HCT116 (cell line): ENCODE data around the gene YDJC. TPM values are rescaled to one million over a fixed set of nuclear protein-coding genes. Genes with fewer than 3 reads are reported as not detected.

ENCODE experiments used
- CBX3 ChIP-seq: IDR thresholded peaks from 2 replicates; pipeline ENCODE4 v1.6.1; 2012; ENCODE audit warnings: low read depth
- ELF1 ChIP-seq: IDR thresholded peaks from 2 replicates; pipeline ENCODE4 v1.6.1; 2012; ENCODE audit warnings: low read depth, borderline replicate concordance
- EZH2phosphoT487 ChIP-seq: fragments of 200-600 bp; IDR thresholded peaks from 2 replicates; pipeline ENCODE4 v1.6.1; 2018; ENCODE audit warnings: antibody characterized with exemption, borderline replicate concordance
- JUND ChIP-seq: IDR thresholded peaks from 2 replicates; pipeline ENCODE4 v1.6.1; 2012
- POLR2A ChIP-seq: IDR thresholded peaks from 2 replicates; pipeline ENCODE4 v1.7.0; 2011; ENCODE audit warnings: borderline replicate concordance; ENCODE audit not compliant: insufficient read depth, insufficient read length; ENCODE audit errors: extremely low read depth
- RAD21 ChIP-seq: IDR thresholded peaks from 2 replicates; pipeline ENCODE4 v1.6.1; 2012; ENCODE audit warnings: low read depth, mild to moderate bottlenecking
- REST ChIP-seq: IDR thresholded peaks from 2 replicates; pipeline ENCODE4 v1.6.1; 2012; ENCODE audit warnings: low read depth
- ZFX ChIP-seq: fragments of 450-650 bp; IDR thresholded peaks from 2 replicates; pipeline ENCODE4 v1.6.1; 2017
- total RNA-seq: library from RNA; stranded (reverse); gene quantifications from one replicate; pipeline ENCODE4 v1.2.1, GENCODE V29; 2021; ENCODE audit not compliant: unreplicated experiment
- TF ChIP-seq, protein P1 (sequence below), 3 experiments: fragments of 200-600 bp in 1 of 3; sonication (generic) in 1 of 3; IDR thresholded peaks in 2 of 3; conservative IDR thresholded peaks in 1 of 3; 2 replicates each; pipeline ENCODE4 v1.5.1; 2012 to 2017; ENCODE audit warnings: low read depth in 2 of 3, low read length in 2 of 3, antibody characterized with exemption in 1 of 3, borderline replicate concordance in 1 of 3, control low read depth in 1 of 3, mild to moderate bottlenecking in 1 of 3, mixed read lengths in 1 of 3, mixed run types in 1 of 3, moderate library complexity in 1 of 3; ENCODE audit not compliant: insufficient read depth in 1 of 3
- TF ChIP-seq, protein P2 (sequence below): IDR thresholded peaks from 2 replicates; pipeline ENCODE4 v1.6.1; 2012

Gene YDJC
- total RNA-seq, 1 experiment from 2014 or later: 78.3 TPM

GRCh38 chr22:21657360-21658032 lies 27.7 kb upstream of the YDJC start (continued):
- TF ChIP-seq, protein P1, sequence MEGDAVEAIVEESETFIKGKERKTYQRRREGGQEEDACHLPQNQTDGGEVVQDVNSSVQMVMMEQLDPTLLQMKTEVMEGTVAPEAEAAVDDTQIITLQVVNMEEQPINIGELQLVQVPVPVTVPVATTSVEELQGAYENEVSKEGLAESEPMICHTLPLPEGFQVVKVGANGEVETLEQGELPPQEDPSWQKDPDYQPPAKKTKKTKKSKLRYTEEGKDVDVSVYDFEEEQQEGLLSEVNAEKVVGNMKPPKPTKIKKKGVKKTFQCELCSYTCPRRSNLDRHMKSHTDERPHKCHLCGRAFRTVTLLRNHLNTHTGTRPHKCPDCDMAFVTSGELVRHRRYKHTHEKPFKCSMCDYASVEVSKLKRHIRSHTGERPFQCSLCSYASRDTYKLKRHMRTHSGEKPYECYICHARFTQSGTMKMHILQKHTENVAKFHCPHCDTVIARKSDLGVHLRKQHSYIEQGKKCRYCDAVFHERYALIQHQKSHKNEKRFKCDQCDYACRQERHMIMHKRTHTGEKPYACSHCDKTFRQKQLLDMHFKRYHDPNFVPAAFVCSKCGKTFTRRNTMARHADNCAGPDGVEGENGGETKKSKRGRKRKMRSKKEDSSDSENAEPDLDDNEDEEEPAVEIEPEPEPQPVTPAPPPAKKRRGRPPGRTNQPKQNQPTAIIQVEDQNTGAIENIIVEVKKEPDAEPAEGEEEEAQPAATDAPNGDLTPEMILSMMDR (IDR thresholded peaks at IDR 0.05 in 2 of 3, conservative IDR thresholded peaks at IDR 0.05 in 1 of 3; ENCODE audit: borderline replicate concordance in 1 of 3, insufficient read depth in 1 of 3, low read depth in 2 of 3, low read length in 2 of 3): peak in 2 of 3 experiments; percentile 22 to 27; a peak in 3 of 6 replicates
- TF ChIP-seq REST (no peak), RAD21 (no peak), JUND (no peak), EZH2phosphoT487 (no peak), ZFX (no peak; the same call in 1 of the 2 replicates), POLR2A (peak; percentile 64), ELF1 (no peak), CBX3 (no peak; the same call in 1 of the 2 replicates)
- TF ChIP-seq, protein P2, sequence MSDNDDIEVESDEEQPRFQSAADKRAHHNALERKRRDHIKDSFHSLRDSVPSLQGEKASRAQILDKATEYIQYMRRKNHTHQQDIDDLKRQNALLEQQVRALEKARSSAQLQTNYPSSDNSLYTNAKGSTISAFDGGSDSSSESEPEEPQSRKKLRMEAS: peak; percentile 82
